ENCODE data around the gene KPTN.

The KPTN gene

GRCh38 chr19:47518139-47518538 is 34.1 kb upstream of the KPTN start:
- Histone ChIP-seq H3K27me3 (ENCODE audit: control insufficient read depth in 2 of 2, insufficient read depth in 2 of 2, low read length in 2 of 2) (no peaks in the 10 kb centered on the region), H3K9me3 (ENCODE audit: control insufficient read depth in 2 of 2, low read length in 2 of 2) (no peaks in the 10 kb centered on the region), H3K36me3 (ENCODE audit: control insufficient read depth in 2 of 2, insufficient read depth in 2 of 2, low read length in 2 of 2) (no peaks in the 10 kb centered on the region), H3K4me1 (ENCODE audit: control insufficient read depth in 2 of 2, insufficient read depth in 2 of 2, low read length in 2 of 2) (peaks cover 11 to 16% of the 10 kb centered on the region in 2 donors), H3K27ac (ENCODE audit: low read depth in 2 of 2, low read length in 2 of 2) (no peak overlapping the region), H3K9ac (ENCODE audit: low read depth in 1 of 2, low read length in 2 of 2) (peak overlapping the region in 1 of 2 donors; percentile 34), H3K4me3 (ENCODE audit: low read length in 2 of 2) (no peak overlapping the region)

- H3K36me3 ChIP-seq (ENCODE audit: control insufficient read depth in 2 of 2, insufficient read depth in 2 of 2, low read length in 2 of 2) = peaks cover 0 to 3% of the 10 kb centered on the region in 2 donors
- peak within 1 kb of the TSS; percentile 95 to 99 for H3K27ac ChIP-seq (ENCODE audit: low read depth in 2 of 2, low read length in 2 of 2)
- H3K4me3 ChIP-seq (ENCODE audit: low read length in 2 of 2) = peak within 1 kb of the TSS; percentile 95 to 98
- peaks cover 35 to 43% of the 10 kb centered on the region in 2 donors for H3K4me1 ChIP-seq (ENCODE audit: control insufficient read depth in 2 of 2, insufficient read depth in 2 of 2, low read length in 2 of 2)
- H3K9me3 ChIP-seq (ENCODE audit: control insufficient read depth in 2 of 2, low read length in 2 of 2) = no peaks in the 10 kb centered on the region
- peak within 1 kb of the TSS; percentile 99 to 100 for H3K9ac ChIP-seq (ENCODE audit: low read depth in 1 of 2, low read length in 2 of 2)
- no peaks in the 10 kb centered on the region for H3K27me3 ChIP-seq (ENCODE audit: control insufficient read depth in 2 of 2, insufficient read depth in 2 of 2, low read length in 2 of 2)
These were observed 31.0 kb upstream of the KPTN start, which contains the start of gene NAPA for GRCh38 chr19:47514869-47515588. TSS of gene NAPA (minus strand) at chr19:47515063. CDS start at chr19:47514940, 123 bp downstream.

- Histone ChIP-seq H3K27me3 (ENCODE audit: control insufficient read depth in 2 of 2, insufficient read depth in 2 of 2, low read length in 2 of 2) (no peaks in the 10 kb centered on the region), H3K36me3 (ENCODE audit: control insufficient read depth in 2 of 2, insufficient read depth in 2 of 2, low read length in 2 of 2) (peaks cover 0 to 8% of the 10 kb centered on the region in 2 donors), H3K9ac (ENCODE audit: low read depth in 1 of 2, low read length in 2 of 2) (peak overlapping the region; percentile 99 to 100), H3K9me3 (ENCODE audit: control insufficient read depth in 2 of 2, low read length in 2 of 2) (no peaks in the 10 kb centered on the region), H3K27ac (ENCODE audit: low read depth in 2 of 2, low read length in 2 of 2) (peak overlapping the region; percentile 95 to 99), H3K4me1 (ENCODE audit: control insufficient read depth in 2 of 2, insufficient read depth in 2 of 2, low read length in 2 of 2) (peaks cover 35 to 47% of the 10 kb centered on the region in 2 donors), H3K4me3 (ENCODE audit: low read length in 2 of 2) (peak overlapping the region; percentile 95 to 98)
These were observed 30.3 kb upstream of the KPTN start for GRCh38 chr19:47514151-47514868.

- H3K4me3 ChIP-seq (ENCODE audit: low read length in 2 of 2) = peak overlapping the region; percentile 49 to 98
- H3K27me3 ChIP-seq (ENCODE audit: control insufficient read depth in 2 of 2, insufficient read depth in 2 of 2, low read length in 2 of 2) = no peaks in the 10 kb centered on the region
- no peaks in the 10 kb centered on the region for H3K9me3 ChIP-seq (ENCODE audit: control insufficient read depth in 2 of 2, low read length in 2 of 2)
- peak overlapping the region; percentile 89 to 92 for H3K27ac ChIP-seq (ENCODE audit: low read depth in 2 of 2, low read length in 2 of 2)
- peaks cover 35 to 47% of the 10 kb centered on the region in 2 donors for H3K4me1 ChIP-seq (ENCODE audit: control insufficient read depth in 2 of 2, insufficient read depth in 2 of 2, low read length in 2 of 2)
- peaks cover 0 to 8% of the 10 kb centered on the region in 2 donors for H3K36me3 ChIP-seq (ENCODE audit: control insufficient read depth in 2 of 2, insufficient read depth in 2 of 2, low read length in 2 of 2)
- H3K9ac ChIP-seq (ENCODE audit: low read depth in 1 of 2, low read length in 2 of 2) = peak overlapping the region; percentile 79 to 100
These were observed 28.9 kb upstream of the KPTN start for GRCh38 chr19:47512948-47513319.

- Histone ChIP-seq H3K9me3 (ENCODE audit: control insufficient read depth in 2 of 2, low read length in 2 of 2) (no peaks in the 10 kb centered on the region), H3K36me3 (ENCODE audit: control insufficient read depth in 2 of 2, insufficient read depth in 2 of 2, low read length in 2 of 2) (peaks cover 0 to 8% of the 10 kb centered on the region in 2 donors), H3K4me3 (ENCODE audit: low read length in 2 of 2) (peak overlapping the region; percentile 49 to 98), H3K27me3 (ENCODE audit: control insufficient read depth in 2 of 2, insufficient read depth in 2 of 2, low read length in 2 of 2) (no peaks in the 10 kb centered on the region), H3K9ac (ENCODE audit: low read depth in 1 of 2, low read length in 2 of 2) (peak overlapping the region; percentile 79 to 100), H3K4me1 (ENCODE audit: control insufficient read depth in 2 of 2, insufficient read depth in 2 of 2, low read length in 2 of 2) (peaks cover 35 to 47% of the 10 kb centered on the region in 2 donors), H3K27ac (ENCODE audit: low read depth in 2 of 2, low read length in 2 of 2) (peak overlapping the region; percentile 89 to 92)
These were observed 28.3 kb upstream of the KPTN start for GRCh38 chr19:47512183-47512947.

GRCh38 chr19:47511681-47512080 is 27.7 kb upstream of the KPTN start:
- H3K27me3 ChIP-seq (ENCODE audit: control insufficient read depth in 2 of 2, insufficient read depth in 2 of 2, low read length in 2 of 2) = no peaks in the 10 kb centered on the region
- peaks cover 35 to 47% of the 10 kb centered on the region in 2 donors for H3K4me1 ChIP-seq (ENCODE audit: control insufficient read depth in 2 of 2, insufficient read depth in 2 of 2, low read length in 2 of 2)
- no peaks in the 10 kb centered on the region for H3K9me3 ChIP-seq (ENCODE audit: control insufficient read depth in 2 of 2, low read length in 2 of 2)
- peak overlapping the region; percentile 79 to 100 for H3K9ac ChIP-seq (ENCODE audit: low read depth in 1 of 2, low read length in 2 of 2)
- H3K27ac ChIP-seq (ENCODE audit: low read depth in 2 of 2, low read length in 2 of 2) = peak overlapping the region; percentile 89 to 92
- H3K36me3 ChIP-seq (ENCODE audit: control insufficient read depth in 2 of 2, insufficient read depth in 2 of 2, low read length in 2 of 2) = peaks cover 0 to 8% of the 10 kb centered on the region in 2 donors
- H3K4me3 ChIP-seq (ENCODE audit: low read length in 2 of 2) = peak overlapping the region; percentile 49 to 98

- Histone ChIP-seq H3K9me3 (ENCODE audit: control insufficient read depth in 2 of 2, low read length in 2 of 2) (no peaks in the 10 kb centered on the region), H3K27me3 (ENCODE audit: control insufficient read depth in 2 of 2, insufficient read depth in 2 of 2, low read length in 2 of 2) (no peaks in the 10 kb centered on the region), H3K9ac (ENCODE audit: low read depth in 1 of 2, low read length in 2 of 2) (peak overlapping the region in 1 of 2 donors; percentile 100), H3K27ac (ENCODE audit: low read depth in 2 of 2, low read length in 2 of 2) (peak overlapping the region in 1 of 2 donors; percentile 89), H3K4me1 (ENCODE audit: control insufficient read depth in 2 of 2, insufficient read depth in 2 of 2, low read length in 2 of 2) (peaks cover 34 to 47% of the 10 kb centered on the region in 2 donors), H3K4me3 (ENCODE audit: low read length in 2 of 2) (peak overlapping the region in 1 of 2 donors; percentile 98), H3K36me3 (ENCODE audit: control insufficient read depth in 2 of 2, insufficient read depth in 2 of 2, low read length in 2 of 2) (peaks cover 0 to 13% of the 10 kb centered on the region in 2 donors)
These were observed 27.1 kb upstream of the KPTN start for GRCh38 chr19:47511128-47511517.

- no peak overlapping the region for H3K4me3 ChIP-seq (ENCODE audit: low read length in 2 of 2)
- peaks cover 30 to 42% of the 10 kb centered on the region in 2 donors for H3K4me1 ChIP-seq (ENCODE audit: control insufficient read depth in 2 of 2, insufficient read depth in 2 of 2, low read length in 2 of 2)
- peaks cover 0 to 13% of the 10 kb centered on the region in 2 donors for H3K36me3 ChIP-seq (ENCODE audit: control insufficient read depth in 2 of 2, insufficient read depth in 2 of 2, low read length in 2 of 2)
- peak overlapping the region in 1 of 2 donors; percentile 100 for H3K9ac ChIP-seq (ENCODE audit: low read depth in 1 of 2, low read length in 2 of 2)
- no peaks in the 10 kb centered on the region for H3K9me3 ChIP-seq (ENCODE audit: control insufficient read depth in 2 of 2, low read length in 2 of 2)
- no peak overlapping the region for H3K27ac ChIP-seq (ENCODE audit: low read depth in 2 of 2, low read length in 2 of 2)
- H3K27me3 ChIP-seq (ENCODE audit: control insufficient read depth in 2 of 2, insufficient read depth in 2 of 2, low read length in 2 of 2) = no peaks in the 10 kb centered on the region
These were observed 26.6 kb upstream of the KPTN start for GRCh38 chr19:47510516-47511127.

GRCh38 chr19:47509973-47510372 is 26.0 kb upstream of the KPTN start:
- Histone ChIP-seq H3K27me3 (ENCODE audit: control insufficient read depth in 2 of 2, insufficient read depth in 2 of 2, low read length in 2 of 2) (no peaks in the 10 kb centered on the region), H3K9ac (ENCODE audit: low read depth in 1 of 2, low read length in 2 of 2) (no peak overlapping the region)

More at GRCh38 chr19:47509973-47510372, 26.0 kb upstream of the KPTN start:
- H3K27ac ChIP-seq (ENCODE audit: low read depth in 2 of 2, low read length in 2 of 2) = no peak overlapping the region
- H3K9me3 ChIP-seq (ENCODE audit: control insufficient read depth in 2 of 2, low read length in 2 of 2) = no peaks in the 10 kb centered on the region
- H3K36me3 ChIP-seq (ENCODE audit: control insufficient read depth in 2 of 2, insufficient read depth in 2 of 2, low read length in 2 of 2) = peaks cover 0 to 17% of the 10 kb centered on the region in 2 donors
- H3K4me3 ChIP-seq (ENCODE audit: low read length in 2 of 2) = no peak overlapping the region
- H3K4me1 ChIP-seq (ENCODE audit: control insufficient read depth in 2 of 2, insufficient read depth in 2 of 2, low read length in 2 of 2) = peaks cover 30 to 41% of the 10 kb centered on the region in 2 donors
